ENCODE results near the gene ARHGAP6. TPM values are rescaled to one million over a fixed set of nuclear protein-coding genes. Genes with fewer than 3 reads are reported as not detected.

Gene ARHGAP6
- total and polyA plus RNA-seq, 2 of the 4 experiments (the other 2 are of a cell fraction), result 1.4 to 1.8 TPM

GRCh38 chrX:11180571-11180970, 485.1 kb downstream of the ARHGAP6 start:
- no peak for TF ChIP-seq CHD1 (IDR thresholded peaks at IDR 0.05; ENCODE audit: low read depth, low read length)
- no peak for TF ChIP-seq ELK1 (IDR thresholded peaks at IDR 0.05; ENCODE audit: borderline replicate concordance, low read depth, low read length)
- no peak for TF ChIP-seq BHLHE40 (IDR thresholded peaks at IDR 0.05; ENCODE audit: low read depth, low read length)
- TF ChIP-seq CTCF (conservative IDR thresholded peaks at IDR 0.05; ENCODE audit: low read depth, low read length), result no peak
- no peak for TF ChIP-seq MXI1 (IDR thresholded peaks at IDR 0.05; ENCODE audit: borderline replicate concordance, low read depth, low read length)
- no peak for TF ChIP-seq POLR2A (IDR thresholded peaks at IDR 0.05; ENCODE audit: low read depth, low read length)
- TF ChIP-seq FOS (IDR thresholded peaks at IDR 0.05; ENCODE audit: low read depth, low read length), result no peak
- no peak for TF ChIP-seq SMC3 (IDR thresholded peaks at IDR 0.05; ENCODE audit: low read depth, low read length)
- no peak for TF ChIP-seq RFX5 (IDR thresholded peaks at IDR 0.05; ENCODE audit: low read depth, low read length)
- no peak for TF ChIP-seq CEBPB (IDR thresholded peaks at IDR 0.05; ENCODE audit: low read depth, low read length)
- TF ChIP-seq RCOR1 (IDR thresholded peaks at IDR 0.05; ENCODE audit: insufficient replicate concordance, low read length), result no peak
- TF ChIP-seq, protein P1, sequence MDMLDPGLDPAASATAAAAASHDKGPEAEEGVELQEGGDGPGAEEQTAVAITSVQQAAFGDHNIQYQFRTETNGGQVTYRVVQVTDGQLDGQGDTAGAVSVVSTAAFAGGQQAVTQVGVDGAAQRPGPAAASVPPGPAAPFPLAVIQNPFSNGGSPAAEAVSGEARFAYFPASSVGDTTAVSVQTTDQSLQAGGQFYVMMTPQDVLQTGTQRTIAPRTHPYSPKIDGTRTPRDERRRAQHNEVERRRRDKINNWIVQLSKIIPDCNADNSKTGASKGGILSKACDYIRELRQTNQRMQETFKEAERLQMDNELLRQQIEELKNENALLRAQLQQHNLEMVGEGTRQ (IDR thresholded peaks at IDR 0.05; ENCODE audit: low read depth, low read length), result no peak
- no peak for TF ChIP-seq NFE2L2 (IDR thresholded peaks at IDR 0.05; ENCODE audit: low read depth, low read length)
- no peak for TF ChIP-seq MAFK (IDR thresholded peaks at IDR 0.05; ENCODE audit: low read depth, low read length)
- BruUV-seq (replicated peaks), result no TSS peak
- CTCF ChIA-PET, result no interaction called here

More at GRCh38 chrX:11180571-11180970, 485.1 kb downstream of the ARHGAP6 start:
- Histone ChIP-seq H3K4me1 (ENCODE audit: control insufficient read depth, insufficient read depth, low read length) (no peaks in the 10 kb centered on the region), H3K14ac (replicated peaks; ENCODE audit: low read depth, low read length) (no peak overlapping the region), H3K4me3 (ENCODE audit: insufficient read depth, low read depth, low read length) (no peak overlapping the region), H3K23ac (ENCODE audit: low read depth, low read length) (no peak overlapping the region), H2BK5ac (ENCODE audit: low read depth, low read length, poor library complexity, severe bottlenecking) (no peak overlapping the region), H2AFZ (replicated peaks; ENCODE audit: low read length, poor library complexity) (no peak overlapping the region), H3K9me1 (ENCODE audit: insufficient read depth, low read length) (no peaks in the 10 kb centered on the region), H2AK9ac (replicated peaks; ENCODE audit: low read depth, low read length, poor library complexity) (no peak overlapping the region), H3K9ac (ENCODE audit: low read depth, low read length) (no peak overlapping the region), H4K91ac (ENCODE audit: insufficient read depth, low read depth, low read length) (no peak overlapping the region), H3K18ac (ENCODE audit: low read depth, low read length) (no peak overlapping the region), H3K9me3 (ENCODE audit: control insufficient read depth, insufficient read depth, low read length) (no peaks in the 10 kb centered on the region), H3K4me2 (ENCODE audit: low read depth, low read length) (no peak overlapping the region), H3K4ac (ENCODE audit: low read depth, low read length) (no peak overlapping the region), H3K56ac (ENCODE audit: extremely low read depth, insufficient read depth, low read length) (no peak overlapping the region), H4K20me1 (ENCODE audit: insufficient read depth, low read length) (no peaks in the 10 kb centered on the region), H2BK20ac (ENCODE audit: low read depth, low read length) (no peak overlapping the region), H4K8ac (ENCODE audit: low read depth in 2 of 2, low read length in 2 of 2) (no peak overlapping the region), H3K27ac (ENCODE audit: insufficient read depth, low read length) (no peak overlapping the region), H3K79me1 (ENCODE audit: low read depth in 1 of 2, low read length in 2 of 2) (no peaks in the 10 kb centered on the region), H3K36me3 (ENCODE audit: control insufficient read depth, insufficient read depth, low read length) (peaks cover 2% of the 10 kb centered on the region; the same call in 1 of the 2 replicates), H2BK15ac (ENCODE audit: low read depth, low read length) (no peak overlapping the region), H3K27me3 (ENCODE audit: control insufficient read depth, insufficient read depth, low read length) (no peaks in the 10 kb centered on the region), H4K5ac (ENCODE audit: low read depth, low read length) (no peak overlapping the region), H2BK120ac (ENCODE audit: low read depth, low read length) (no peak overlapping the region), H2AK5ac (ENCODE audit: low read depth, low read length) (no peak overlapping the region)
- POLR2A ChIA-PET (ENCODE audit: unreplicated experiment), result no interaction called here
- ATAC-seq (ENCODE audit: low read depth), result no peak
- no peak for DNase-seq
- intact Hi-C loops (cut with micrococcal nuclease), result no loop called here
- in situ Hi-C loops (cut with MboI; ENCODE audit: low sequenced_read_pairs), result no loop called here
- dilution Hi-C loops (cut with HindIII; ENCODE audit: low sequenced_read_pairs, unreplicated experiment), result no loop called here
- no CpG with 5 or more reads among the region's 5 CpGs for WGBS, 2 experiments (ENCODE audit: extremely low coverage in 2 of 2, insufficient read length in 1 of 2)
